COLO829 (cell line): ENCODE data around the gene PCNP.
"Not testable (repeated sequence)": the region's sequence is repeated elsewhere in the genome, so short reads cannot be mapped to it uniquely, and the experiment has no call there.

ENCODE experiments used
- DNase-seq: peaks from one replicate; pipeline ENCODE4 v3.0.0; 2012; ENCODE audit warnings: low spot score

The PCNP gene, protein sequence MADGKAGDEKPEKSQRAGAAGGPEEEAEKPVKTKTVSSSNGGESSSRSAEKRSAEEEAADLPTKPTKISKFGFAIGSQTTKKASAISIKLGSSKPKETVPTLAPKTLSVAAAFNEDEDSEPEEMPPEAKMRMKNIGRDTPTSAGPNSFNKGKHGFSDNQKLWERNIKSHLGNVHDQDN

GRCh38 chr3:101573449-101574387 is at the start of gene PCNP:
Gene PCNP, plus strand, starts transcription at chr3:101574180. Its CDS starts 36 bp downstream, at chr3:101574216.
- peak; percentile 95 for DNase-seq

GRCh38 chr3:101527441-101527840 is 46.5 kb upstream of the PCNP start:
- no peak for DNase-seq

- DNase-seq = no peak
Observed at GRCh38 chr3:101527906-101528305, 46.1 kb upstream of the PCNP start.

GRCh38 chr3:101529816-101530685 is 43.9 kb upstream of the PCNP start:
- DNase-seq = no peak

DNA sequence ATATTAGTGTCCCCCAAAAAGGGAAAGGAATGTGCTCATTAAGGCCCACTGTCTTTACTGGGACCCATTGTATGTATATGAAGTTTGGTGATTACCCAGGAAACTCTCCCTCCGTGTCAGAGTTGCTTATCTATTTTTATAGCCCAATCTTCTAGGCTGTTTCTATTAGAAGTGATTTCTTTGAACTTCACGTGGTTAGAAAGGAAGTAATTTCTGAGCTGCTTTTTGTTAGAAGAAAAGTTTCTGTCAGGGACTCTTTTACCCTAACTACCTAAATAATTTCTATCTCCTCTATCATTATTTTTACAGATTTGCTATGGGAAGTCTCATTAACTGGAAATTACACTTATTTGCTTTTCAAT is 43.3 kb upstream of the PCNP start:
- DNase-seq = no peak

GRCh38 chr3:101531473-101532086 is 42.4 kb upstream of the PCNP start:
- DNase-seq = peak; percentile 79

DNA sequence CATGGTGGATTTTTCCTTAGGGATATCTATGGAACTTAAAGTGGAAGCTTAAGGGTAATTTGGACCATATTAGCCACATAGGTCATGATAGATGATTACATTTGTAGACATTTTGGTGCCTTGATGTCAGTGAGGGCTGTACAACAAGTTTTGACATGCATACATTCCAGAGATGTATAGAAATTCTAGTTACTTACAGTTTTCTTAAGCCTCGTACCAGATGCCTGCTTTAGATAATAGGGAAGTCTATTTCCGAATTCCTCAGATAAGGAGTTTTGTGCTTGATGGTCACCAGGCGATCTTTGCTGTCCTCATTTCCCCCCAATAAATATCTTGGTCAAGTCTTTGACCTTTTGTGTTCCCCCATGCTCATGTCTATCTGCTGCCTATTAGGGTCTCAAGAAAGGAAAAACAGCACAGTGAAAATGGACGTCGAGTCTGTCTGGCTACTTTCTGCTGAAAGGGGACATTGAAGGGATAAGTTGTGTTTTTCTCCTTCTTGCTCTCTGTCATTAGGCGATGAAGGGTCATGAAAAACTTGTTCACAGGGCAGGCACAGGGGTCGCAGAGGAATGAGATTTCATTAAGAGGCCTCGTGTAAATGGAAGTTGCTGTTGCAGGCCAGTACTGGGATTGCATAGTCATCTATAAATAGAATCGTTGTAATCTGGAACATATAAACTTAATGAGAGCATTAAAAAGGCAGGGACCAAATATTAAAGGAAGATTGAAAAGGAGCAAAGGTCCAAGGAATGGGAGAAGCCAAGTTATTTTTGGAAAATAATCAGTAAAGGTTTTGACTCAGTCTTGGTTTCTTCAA is 41.0 kb upstream of the PCNP start:
- no peak for DNase-seq

- no peak for DNase-seq
Observed at GRCh38 chr3:101533603-101533968, 40.4 kb upstream of the PCNP start.

DNA sequence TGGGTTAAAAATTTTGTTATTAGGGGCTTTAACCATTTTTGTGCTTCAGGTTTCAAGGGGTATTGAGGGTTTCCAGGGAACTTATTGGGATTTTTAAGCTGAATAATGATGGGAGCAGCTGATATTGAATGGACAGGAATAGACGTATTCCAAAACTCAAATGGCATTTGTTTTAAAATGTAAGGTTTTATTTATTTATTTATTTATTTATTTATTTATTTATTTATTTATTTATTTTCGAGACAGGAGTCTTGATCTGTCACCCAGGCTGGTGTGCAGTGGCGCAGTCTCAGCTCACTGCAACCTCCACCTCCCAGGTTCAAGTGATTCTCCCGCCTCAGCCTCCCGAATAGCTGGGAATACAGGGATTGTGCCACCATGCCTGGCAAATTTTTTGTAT is 38.8 kb upstream of the PCNP start:
- DNase-seq = no peak

DNA sequence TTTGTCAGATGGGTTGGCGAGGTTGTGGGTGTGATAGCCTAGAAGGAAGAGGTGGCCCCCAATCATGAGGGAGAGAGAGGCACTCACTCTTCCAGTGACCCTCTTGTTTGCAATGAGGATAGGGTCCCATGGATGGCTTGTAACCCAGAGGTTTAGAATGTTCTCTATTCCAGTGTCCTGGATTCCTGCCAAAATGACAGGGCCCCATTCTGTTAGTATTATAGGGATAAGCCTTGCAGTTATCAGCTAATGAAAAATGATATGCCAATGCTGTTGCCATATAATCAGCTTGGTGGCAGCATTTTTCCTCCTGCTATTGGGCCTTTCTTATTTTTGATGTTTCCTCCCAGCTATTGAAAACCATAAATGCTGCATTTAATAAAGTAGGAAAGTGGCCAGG is 37.7 kb upstream of the PCNP start:
- DNase-seq = no peak

DNA sequence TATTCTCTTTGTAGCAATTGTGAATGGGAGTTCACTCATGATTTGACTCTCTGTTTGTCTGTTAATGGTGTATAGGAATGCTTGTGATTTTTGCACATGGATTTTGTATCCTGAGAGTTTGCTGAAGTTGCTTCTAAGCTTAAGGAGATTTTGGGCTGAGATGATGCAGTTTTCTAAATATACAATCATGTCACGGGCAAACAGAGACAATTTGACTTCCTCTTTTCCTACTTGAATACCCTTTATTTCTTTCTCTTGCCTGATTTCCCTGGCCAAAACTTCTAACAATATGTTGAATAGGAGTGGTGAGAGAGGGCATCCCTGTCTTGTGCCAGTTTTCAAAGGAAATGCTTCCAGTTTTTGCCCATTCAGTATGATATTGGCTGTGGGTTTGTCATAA is 37.0 kb upstream of the PCNP start:
- not testable (repeated sequence) for DNase-seq

DNA sequence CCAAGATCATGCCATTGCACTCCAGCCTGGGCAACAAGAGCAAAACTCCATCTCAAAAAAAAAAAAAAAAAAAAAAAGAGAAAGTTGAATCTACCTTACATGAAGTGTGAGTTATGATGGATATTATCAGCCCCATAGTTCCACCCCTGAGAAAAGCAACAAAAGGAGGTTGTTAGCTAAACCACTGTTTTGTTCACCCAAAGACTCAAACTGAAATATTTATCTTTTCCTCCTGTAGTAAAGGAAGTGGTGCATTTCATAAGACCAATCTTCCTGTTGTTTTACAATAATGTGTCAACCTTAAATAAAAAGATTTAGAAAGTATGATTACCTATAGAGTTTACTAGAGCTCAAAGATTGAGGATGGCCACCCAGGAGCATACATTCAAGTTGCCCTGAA is 31.0 kb upstream of the PCNP start:
- no peak for DNase-seq

- no peak for DNase-seq
Observed at GRCh38 chr3:101544161-101544850, 29.7 kb upstream of the PCNP start.

DNA sequence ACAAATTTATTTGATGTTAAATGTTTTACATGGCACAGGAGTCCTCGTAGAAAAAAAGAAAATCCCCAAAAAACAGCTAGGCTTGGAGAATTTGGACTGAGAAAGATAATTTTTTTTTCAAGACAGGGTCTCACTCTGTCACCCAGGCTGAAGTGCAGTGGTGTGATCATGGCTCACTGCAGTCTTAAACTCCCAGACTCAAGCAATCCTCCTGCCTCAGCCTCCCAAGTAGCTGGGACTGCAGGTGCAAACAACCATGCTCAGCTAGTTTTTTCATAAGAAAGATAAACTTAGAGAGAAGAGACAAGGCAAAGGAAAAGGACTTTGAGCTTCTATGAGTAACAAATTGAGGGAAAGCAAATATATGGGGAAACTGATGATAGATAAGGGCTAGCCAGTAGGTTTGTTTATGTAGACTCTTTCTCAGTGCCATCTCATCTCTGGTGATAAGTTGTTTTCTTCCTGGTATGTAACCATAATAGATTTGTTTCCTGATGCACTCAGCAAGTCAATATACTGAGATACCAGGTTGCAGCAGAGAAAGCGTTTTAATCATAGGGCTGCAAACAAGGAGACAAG is 25.4 kb upstream of the PCNP start:
- DNase-seq = no peak

- no peak for DNase-seq
Observed at GRCh38 chr3:101549473-101549872, 24.5 kb upstream of the PCNP start.

- DNase-seq = not testable (repeated sequence)
Observed at GRCh38 chr3:101551359-101552081, 22.5 kb upstream of the PCNP start.

GRCh38 chr3:101553381-101553780 is 20.6 kb upstream of the PCNP start:
- DNase-seq = not testable (repeated sequence)

- DNase-seq = no peak
Observed at GRCh38 chr3:101556064-101556463, 17.9 kb upstream of the PCNP start.

- peak; percentile 95 for DNase-seq
Observed at GRCh38 chr3:101561630-101562328, 12.2 kb upstream of the PCNP start, which contains the start of gene TRMT10C. Gene TRMT10C, plus strand, starts transcription at chr3:101561868. Its CDS starts 2,914 bp downstream, at chr3:101564782.
